ENCODE measurements around the gene RHBDD1. TPM values are rescaled to one million over a fixed set of nuclear protein-coding genes. Genes with fewer than 3 reads are reported as not detected.

Gene RHBDD1
- polyA plus RNA-seq, 1 donor from 2014 or later: 5.4 TPM

- Histone ChIP-seq H3K27ac (ENCODE audit: low read length) (no peak overlapping the region), H3K9ac (ENCODE audit: low read length) (no peak overlapping the region), H2AFZ (ENCODE audit: low read depth, low read length) (no peak overlapping the region), H3K9me3 (ENCODE audit: low read length) (no peaks in the 10 kb centered on the region), H3K79me2 (replicated peaks; ENCODE audit: insufficient read depth, low read length) (no peaks in the 10 kb centered on the region), H3K4me3 (ENCODE audit: low read length) (no peak overlapping the region), H3F3A (ENCODE audit: insufficient read depth, low read length, poor library complexity, severe bottlenecking) (no peaks in the 10 kb centered on the region), H4K20me1 (ENCODE audit: insufficient read depth) (no peaks in the 10 kb centered on the region), H3K4me2 (ENCODE audit: low read length) (no peak overlapping the region), H3K9me2 (ENCODE audit: insufficient read depth, low read length) (no peaks in the 10 kb centered on the region), H3K36me3 (ENCODE audit: insufficient read depth, low read length) (no peaks in the 10 kb centered on the region), H3K27me3 (ENCODE audit: insufficient read depth, low read depth, low read length) (no peaks in the 10 kb centered on the region)
- TF ChIP-seq POLR2AphosphoS5 (IDR thresholded peaks at IDR 0.05): no peak
- no peak for TF ChIP-seq MXI1 (conservative IDR thresholded peaks at IDR 0.05; ENCODE audit: poor library complexity, severe bottlenecking)
- TF ChIP-seq, protein P1, sequence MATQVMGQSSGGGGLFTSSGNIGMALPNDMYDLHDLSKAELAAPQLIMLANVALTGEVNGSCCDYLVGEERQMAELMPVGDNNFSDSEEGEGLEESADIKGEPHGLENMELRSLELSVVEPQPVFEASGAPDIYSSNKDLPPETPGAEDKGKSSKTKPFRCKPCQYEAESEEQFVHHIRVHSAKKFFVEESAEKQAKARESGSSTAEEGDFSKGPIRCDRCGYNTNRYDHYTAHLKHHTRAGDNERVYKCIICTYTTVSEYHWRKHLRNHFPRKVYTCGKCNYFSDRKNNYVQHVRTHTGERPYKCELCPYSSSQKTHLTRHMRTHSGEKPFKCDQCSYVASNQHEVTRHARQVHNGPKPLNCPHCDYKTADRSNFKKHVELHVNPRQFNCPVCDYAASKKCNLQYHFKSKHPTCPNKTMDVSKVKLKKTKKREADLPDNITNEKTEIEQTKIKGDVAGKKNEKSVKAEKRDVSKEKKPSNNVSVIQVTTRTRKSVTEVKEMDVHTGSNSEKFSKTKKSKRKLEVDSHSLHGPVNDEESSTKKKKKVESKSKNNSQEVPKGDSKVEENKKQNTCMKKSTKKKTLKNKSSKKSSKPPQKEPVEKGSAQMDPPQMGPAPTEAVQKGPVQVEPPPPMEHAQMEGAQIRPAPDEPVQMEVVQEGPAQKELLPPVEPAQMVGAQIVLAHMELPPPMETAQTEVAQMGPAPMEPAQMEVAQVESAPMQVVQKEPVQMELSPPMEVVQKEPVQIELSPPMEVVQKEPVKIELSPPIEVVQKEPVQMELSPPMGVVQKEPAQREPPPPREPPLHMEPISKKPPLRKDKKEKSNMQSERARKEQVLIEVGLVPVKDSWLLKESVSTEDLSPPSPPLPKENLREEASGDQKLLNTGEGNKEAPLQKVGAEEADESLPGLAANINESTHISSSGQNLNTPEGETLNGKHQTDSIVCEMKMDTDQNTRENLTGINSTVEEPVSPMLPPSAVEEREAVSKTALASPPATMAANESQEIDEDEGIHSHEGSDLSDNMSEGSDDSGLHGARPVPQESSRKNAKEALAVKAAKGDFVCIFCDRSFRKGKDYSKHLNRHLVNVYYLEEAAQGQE (IDR thresholded peaks at IDR 0.05; ENCODE audit: borderline replicate concordance): no peak
- no peak for TF ChIP-seq SMC3 (conservative IDR thresholded peaks at IDR 0.05; ENCODE audit: poor library complexity)
- TF ChIP-seq, protein P2, sequence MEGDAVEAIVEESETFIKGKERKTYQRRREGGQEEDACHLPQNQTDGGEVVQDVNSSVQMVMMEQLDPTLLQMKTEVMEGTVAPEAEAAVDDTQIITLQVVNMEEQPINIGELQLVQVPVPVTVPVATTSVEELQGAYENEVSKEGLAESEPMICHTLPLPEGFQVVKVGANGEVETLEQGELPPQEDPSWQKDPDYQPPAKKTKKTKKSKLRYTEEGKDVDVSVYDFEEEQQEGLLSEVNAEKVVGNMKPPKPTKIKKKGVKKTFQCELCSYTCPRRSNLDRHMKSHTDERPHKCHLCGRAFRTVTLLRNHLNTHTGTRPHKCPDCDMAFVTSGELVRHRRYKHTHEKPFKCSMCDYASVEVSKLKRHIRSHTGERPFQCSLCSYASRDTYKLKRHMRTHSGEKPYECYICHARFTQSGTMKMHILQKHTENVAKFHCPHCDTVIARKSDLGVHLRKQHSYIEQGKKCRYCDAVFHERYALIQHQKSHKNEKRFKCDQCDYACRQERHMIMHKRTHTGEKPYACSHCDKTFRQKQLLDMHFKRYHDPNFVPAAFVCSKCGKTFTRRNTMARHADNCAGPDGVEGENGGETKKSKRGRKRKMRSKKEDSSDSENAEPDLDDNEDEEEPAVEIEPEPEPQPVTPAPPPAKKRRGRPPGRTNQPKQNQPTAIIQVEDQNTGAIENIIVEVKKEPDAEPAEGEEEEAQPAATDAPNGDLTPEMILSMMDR (IDR thresholded peaks at IDR 0.05; ENCODE audit: poor library complexity, severe bottlenecking): no peak
- no peak for TF ChIP-seq RAD21 (conservative IDR thresholded peaks at IDR 0.05)
- TF ChIP-seq EP300 (conservative IDR thresholded peaks at IDR 0.05; ENCODE audit: poor library complexity, severe bottlenecking): no peak
- no peak for TF ChIP-seq EZH2 (IDR thresholded peaks at IDR 0.05; ENCODE audit: borderline replicate concordance, insufficient read depth, low read length, poor library complexity, severe bottlenecking)
- TF ChIP-seq TAF1 (IDR thresholded peaks at IDR 0.05; ENCODE audit: low read depth): no peak
These were observed 39.8 kb downstream of the RHBDD1 start for GRCh38 chr2:226875438-226876225.

DNA sequence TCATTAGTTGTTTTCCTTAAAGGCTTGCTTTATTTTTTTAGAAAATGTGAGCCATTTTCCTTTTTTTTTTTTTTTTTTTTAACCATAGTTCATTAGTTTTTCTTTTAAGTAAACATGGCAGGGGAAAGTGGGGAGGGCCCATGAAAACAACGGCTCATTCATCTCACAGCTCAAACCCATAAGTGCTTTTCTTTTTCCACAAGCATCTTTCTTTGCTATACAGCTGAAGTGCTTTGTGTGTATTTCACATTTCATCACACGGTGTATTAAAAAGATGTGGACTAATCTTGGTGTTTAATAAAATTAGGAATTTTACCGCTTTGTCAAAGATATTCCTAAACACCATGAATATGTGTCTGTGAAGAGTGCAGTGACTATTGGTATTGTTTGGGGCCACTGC is 41.6 kb downstream of the RHBDD1 start:
- no peak overlapping the region for H2AFZ ChIP-seq (ENCODE audit: low read depth, low read length)
- H3K4me2 ChIP-seq (ENCODE audit: low read length): no peak overlapping the region
- no peak overlapping the region for H3K4me3 ChIP-seq (ENCODE audit: low read length)
- no peaks in the 10 kb centered on the region for H3K79me2 ChIP-seq (replicated peaks; ENCODE audit: insufficient read depth, low read length)
- H3K9me2 ChIP-seq (ENCODE audit: insufficient read depth, low read length): no peaks in the 10 kb centered on the region
- H4K20me1 ChIP-seq (ENCODE audit: insufficient read depth): no peaks in the 10 kb centered on the region
- no peaks in the 10 kb centered on the region for H3F3A ChIP-seq (ENCODE audit: insufficient read depth, low read length, poor library complexity, severe bottlenecking)
- H3K36me3 ChIP-seq (ENCODE audit: insufficient read depth, low read length): no peaks in the 10 kb centered on the region
- no peaks in the 10 kb centered on the region for H3K27me3 ChIP-seq (ENCODE audit: insufficient read depth, low read depth, low read length)
- H3K27ac ChIP-seq (ENCODE audit: low read length): no peak overlapping the region
- H3K9me3 ChIP-seq (ENCODE audit: low read length): peaks cover under 1% of the 10 kb centered on the region
- H3K9ac ChIP-seq (ENCODE audit: low read length): no peak overlapping the region
- TF ChIP-seq RAD21 (conservative IDR thresholded peaks at IDR 0.05): no peak
